Prostate gland (tissue), 2 donors: ENCODE data around the gene KLK10. TPM values are rescaled to one million over a fixed set of nuclear protein-coding genes. Genes with fewer than 3 reads are reported as not detected.

Experiments
- DNase-seq: peaks from one replicate; pipeline ENCODE4 v3.0.0-alpha.2; 2019; ENCODE audit warnings: low spot score
- H3K27ac ChIP-seq, 2 donors: fragments of 200-600 bp; sonication (generic); 2 replicates each; pipeline ENCODE4 v1.5.1; 2017 to 2019
- H3K27me3 ChIP-seq: fragments of 200-600 bp; sonication (generic); replicated peaks from 2 replicates; pipeline ENCODE4 v1.5.1; 2019; ENCODE audit not compliant: insufficient read depth
- H3K36me3 ChIP-seq, 2 donors: fragments of 200-600 bp; sonication (generic); 1 replicate in 1 of 2; 2 replicates in 1 of 2; pipeline versions ENCODE4 v1.5.1 to v1.8.1; 2017 to 2019
- H3K4me1 ChIP-seq: fragments of 200-600 bp; sonication (generic); replicated peaks from 2 replicates; pipeline ENCODE4 v1.5.1; 2019
- H3K4me3 ChIP-seq, 2 donors: fragments of 200-600 bp; sonication (generic); 2 replicates each; pipeline ENCODE4 v1.5.1; 2017 to 2019
- H3K9me3 ChIP-seq: fragments of 200-600 bp; sonication (generic); 2 replicates; pipeline ENCODE4 v1.5.1; 2017
- CTCF ChIP-seq, 4 experiments: fragments of 200-600 bp in 2 of 4; fragments of 450-650 bp in 2 of 4; sonication (generic) in 2 of 4; IDR thresholded peaks; 1 replicate in 3 of 4; 2 replicates in 1 of 4; pipeline ENCODE4 v1.5.1; 2016 to 2019; ENCODE audit warnings: antibody characterized with exemption in 4 of 4, mild to moderate bottlenecking in 2 of 4, moderate library complexity in 2 of 4
- POLR2A ChIP-seq: fragments of 450-650 bp; IDR thresholded peaks from one replicate; pipeline ENCODE4 v1.6.1; 2016; ENCODE audit warnings: antibody characterized with exemption, mild to moderate bottlenecking
- POLR2AphosphoS5 ChIP-seq: sonication (generic); formaldehyde crosslinking; IDR thresholded peaks from one replicate; pipeline ENCODE4 v1.6.1; 2017; ENCODE audit warnings: antibody characterized with exemption
- WGBS: methylation state at CpG from one replicate; pipeline ENCODE4 v1.1.5; 2018; 5-methylcytosine and 5-hydroxymethylcytosine counted together
- intact Hi-C: fragments of 100-400 bp; cut with DNase I; formaldehyde crosslinking; loops from one replicate; pipeline ENCODE4 v1.14.2; 2022
- total RNA-seq, 2 donors: library from RNA; depleted of rRNA; stranded (reverse); fragments of >200 nt; gene quantifications; one replicate each; pipeline ENCODE4 v1.1.0, GENCODE V29; 2016

Gene KLK10
- total RNA-seq, 2 donors from 2014 or later: 7.4 to 49.6 TPM

- 85% methylated on average over 19 of the region's 19 CpGs for WGBS
Observed at GRCh38 chr19:51015691-51016267, 3.7 kb downstream of the KLK10 start.

GRCh38 chr19:51014242-51014641, 5.3 kb downstream of the KLK10 start:
- H3K4me1 ChIP-seq: no peaks in the 10 kb centered on the region
- TF ChIP-seq POLR2AphosphoS5 (no peak), POLR2A (no peak), CTCF (IDR thresholded peaks at IDR 0.05) (no peak)

More at GRCh38 chr19:51015691-51016267, 3.7 kb downstream of the KLK10 start:
- no peak overlapping the region for H3K4me3 ChIP-seq
- intact Hi-C loops: no loop called here
- H3K4me1 ChIP-seq: no peaks in the 10 kb centered on the region
- no peaks in the 10 kb centered on the region for H3K36me3 ChIP-seq
- no peak overlapping the region for H3K27ac ChIP-seq
- no peak for TF ChIP-seq POLR2AphosphoS5
- no peak for TF ChIP-seq POLR2A
- TF ChIP-seq CTCF (IDR thresholded peaks at IDR 0.05): no peak
- H3K27me3 ChIP-seq: no peaks in the 10 kb centered on the region
- no peaks in the 10 kb centered on the region for H3K9me3 ChIP-seq
- no peak for DNase-seq

GRCh38 chr19:51012661-51013190, 6.8 kb downstream of the KLK10 start:
- Histone ChIP-seq H3K27me3 (no peaks in the 10 kb centered on the region), H3K9me3 (no peaks in the 10 kb centered on the region), H3K4me1 (no peaks in the 10 kb centered on the region), H3K4me3 (no peak overlapping the region), H3K27ac (no peak overlapping the region), H3K36me3 (no peaks in the 10 kb centered on the region)
- intact Hi-C loops: no loop called here
- 75% methylated on average over 12 of the region's 12 CpGs for whole genome bisulfite sequencing
- TF ChIP-seq POLR2AphosphoS5 (no peak), CTCF (IDR thresholded peaks at IDR 0.05) (no peak), POLR2A (no peak)
- no peak for DNase-seq

More at GRCh38 chr19:51014242-51014641, 5.3 kb downstream of the KLK10 start:
- no peak for DNase-seq
- Histone ChIP-seq H3K36me3 (no peaks in the 10 kb centered on the region), H3K4me3 (no peak overlapping the region), H3K9me3 (no peaks in the 10 kb centered on the region), H3K27ac (no peak overlapping the region), H3K27me3 (no peaks in the 10 kb centered on the region)
- intact Hi-C loops: no loop called here
- WGBS: 93% methylated on average over 6 of the region's 6 CpGs

GRCh38 chr19:51010066-51010795, 9.3 kb downstream of the KLK10 start:
- intact Hi-C loops: no loop called here
- TF ChIP-seq CTCF (IDR thresholded peaks at IDR 0.05) (no peak), POLR2AphosphoS5 (no peak), POLR2A (no peak)
- H3K36me3 ChIP-seq: no peaks in the 10 kb centered on the region
- no peak overlapping the region for H3K4me3 ChIP-seq
- H3K27me3 ChIP-seq: peaks cover 5% of the 10 kb centered on the region
- 60% methylated on average over 4 of the region's 4 CpGs for WGBS
- H3K4me1 ChIP-seq: no peaks in the 10 kb centered on the region
- no peak for DNase-seq
- no peaks in the 10 kb centered on the region for H3K9me3 ChIP-seq
- H3K27ac ChIP-seq: no peak overlapping the region
